ENCODE data around the gene CPNE4. TPM values are rescaled to one million over a fixed set of nuclear protein-coding genes. Genes with fewer than 3 reads are reported as not detected.
"Not testable (repeated sequence)": the region's sequence is repeated elsewhere in the genome, so short reads cannot be mapped to it uniquely, and the experiment has no call there.

The CPNE4 gene
- total RNA-seq, 2 donors from 2014 or later = 0.17 to 0.65 TPM

DNA sequence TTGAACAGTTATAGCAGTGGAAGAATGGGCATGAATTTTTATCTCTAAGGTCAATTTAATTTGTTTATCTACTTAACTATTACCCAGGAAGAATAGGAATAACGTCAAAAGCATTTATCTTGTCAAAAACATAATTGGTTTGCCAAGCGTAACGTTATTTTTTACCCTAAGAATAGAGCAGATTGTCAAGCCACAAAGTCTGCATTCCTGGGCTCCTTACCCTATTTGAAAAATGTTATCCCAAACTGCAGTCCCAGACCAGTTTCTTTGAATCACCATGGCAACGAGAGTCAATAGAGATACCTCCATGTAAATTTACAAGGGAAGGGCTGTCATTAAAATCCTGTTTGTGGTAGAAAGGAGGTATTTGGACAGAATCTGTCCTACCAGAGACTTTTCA lies 61.1 kb downstream of the CPNE4 start:
- H3K27me3 Mint-ChIP-seq (ENCODE audit: low read depth) = no peaks in the 10 kb centered on the region
- H3K4me3 Mint-ChIP-seq = no peak overlapping the region
- no peak overlapping the region for H3K27ac Mint-ChIP-seq
- H3K4me1 Mint-ChIP-seq (ENCODE audit: low read depth) = no peaks in the 10 kb centered on the region
- ATAC-seq (replicated peaks in 1 of 2) (no peak), DNase-seq (no peak)
- H3K36me3 Mint-ChIP-seq (ENCODE audit: insufficient read depth in 2 of 2) = no peaks in the 10 kb centered on the region
- H3K9me3 Mint-ChIP-seq = peaks cover 2 to 5% of the 10 kb centered on the region in 2 donors

GRCh38 chr3:131972550-131972949 lies 62.3 kb downstream of the CPNE4 start:
- Mint-ChIP-seq H3K27me3 (ENCODE audit: low read depth) (no peaks in the 10 kb centered on the region), H3K27ac (no peak overlapping the region), H3K9me3 (peaks cover under 1 to 2% of the 10 kb centered on the region in 2 donors), H3K4me3 (no peak overlapping the region), H3K4me1 (ENCODE audit: low read depth) (no peaks in the 10 kb centered on the region), H3K36me3 (ENCODE audit: insufficient read depth in 2 of 2) (no peaks in the 10 kb centered on the region)
- DNase-seq = no peak
- ATAC-seq (replicated peaks in 1 of 2) = no peak

- no peaks in the 10 kb centered on the region for H3K36me3 Mint-ChIP-seq (ENCODE audit: insufficient read depth in 2 of 2)
- no peak overlapping the region for H3K4me3 Mint-ChIP-seq
- no peaks in the 10 kb centered on the region for H3K27me3 Mint-ChIP-seq (ENCODE audit: low read depth)
- no peaks in the 10 kb centered on the region for H3K4me1 Mint-ChIP-seq (ENCODE audit: low read depth)
- H3K27ac Mint-ChIP-seq = no peak overlapping the region
- DNase-seq = no peak
- ATAC-seq (replicated peaks in 1 of 2) = no peak
- H3K9me3 Mint-ChIP-seq = peaks cover 0 to 2% of the 10 kb centered on the region in 2 donors
Measured at GRCh38 chr3:131972091-131972490, 62.7 kb downstream of the CPNE4 start.

GRCh38 chr3:131963442-131963841 lies 71.4 kb downstream of the CPNE4 start:
- peaks cover 9 to 11% of the 10 kb centered on the region in 2 donors for H3K9me3 Mint-ChIP-seq
- not testable (repeated sequence) for H3K4me3 Mint-ChIP-seq; H3K4me1 Mint-ChIP-seq (ENCODE audit: low read depth); H3K27ac Mint-ChIP-seq; DNase-seq; ATAC-seq (replicated peaks in 1 of 2); H3K27me3 Mint-ChIP-seq (ENCODE audit: low read depth); H3K36me3 Mint-ChIP-seq (ENCODE audit: insufficient read depth in 2 of 2)

DNA sequence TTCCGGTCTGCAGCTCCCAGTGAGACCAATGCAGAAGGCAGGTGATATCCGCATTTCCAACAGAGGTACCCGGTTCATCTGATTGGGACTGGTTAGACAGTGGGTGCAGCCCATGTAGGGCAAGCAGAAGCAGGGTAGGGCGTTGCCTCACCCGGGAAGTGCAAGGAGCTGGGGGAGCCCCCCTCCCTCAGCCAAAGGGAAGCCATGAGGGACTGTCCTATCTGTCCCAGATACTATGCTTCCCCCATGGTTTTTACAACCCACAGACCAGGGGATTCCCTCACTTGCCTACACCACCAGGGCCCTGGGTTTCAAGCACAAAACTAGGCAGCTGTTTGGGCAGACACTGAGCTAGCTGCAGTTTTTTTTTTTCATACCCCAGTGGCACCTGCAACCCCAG lies 71.8 kb downstream of the CPNE4 start:
- H3K27me3 Mint-ChIP-seq (ENCODE audit: low read depth) = peaks cover 10% of the 10 kb centered on the region
- no peaks in the 10 kb centered on the region for H3K4me1 Mint-ChIP-seq (ENCODE audit: low read depth)
- peaks cover 9 to 11% of the 10 kb centered on the region in 2 donors for H3K9me3 Mint-ChIP-seq
- DNase-seq (no peak), ATAC-seq (replicated peaks in 1 of 2) (no peak)
- no peak overlapping the region for H3K27ac Mint-ChIP-seq
- H3K4me3 Mint-ChIP-seq = no peak overlapping the region
- peaks cover 3% of the 10 kb centered on the region in 2 donors for H3K36me3 Mint-ChIP-seq (ENCODE audit: insufficient read depth in 2 of 2)

GRCh38 chr3:131960324-131960723 lies 74.5 kb downstream of the CPNE4 start:
- Mint-ChIP-seq H3K36me3 (ENCODE audit: insufficient read depth in 2 of 2) (no peaks in the 10 kb centered on the region), H3K27me3 (ENCODE audit: low read depth) (peaks cover 10% of the 10 kb centered on the region), H3K4me3 (no peak overlapping the region), H3K9me3 (peaks cover 4 to 5% of the 10 kb centered on the region in 2 donors), H3K27ac (no peak overlapping the region), H3K4me1 (ENCODE audit: low read depth) (no peaks in the 10 kb centered on the region)
- no peak for ATAC-seq (replicated peaks in 1 of 2)
- DNase-seq = no peak

DNA sequence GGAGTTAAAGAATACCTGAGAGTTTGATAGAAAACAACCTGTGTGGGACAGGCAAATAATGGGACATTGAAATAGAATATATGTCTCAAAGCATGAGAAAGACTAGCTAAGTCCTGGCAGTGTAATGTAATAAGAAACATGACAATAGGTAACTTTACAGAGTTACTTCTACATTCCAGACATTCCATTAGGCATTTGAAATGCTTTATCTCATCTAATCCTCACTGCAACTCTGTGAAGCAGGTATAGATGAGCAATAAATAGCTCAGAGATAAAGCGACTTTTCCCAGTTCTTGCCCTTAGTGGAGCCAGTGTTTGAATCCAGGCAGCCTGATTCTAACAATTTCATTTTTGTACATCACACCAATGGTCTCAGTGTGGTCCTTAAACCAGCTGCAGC lies 76.8 kb downstream of the CPNE4 start:
- H3K27me3 Mint-ChIP-seq (ENCODE audit: low read depth) = peaks cover 10% of the 10 kb centered on the region
- H3K36me3 Mint-ChIP-seq (ENCODE audit: insufficient read depth in 2 of 2) = no peaks in the 10 kb centered on the region
- H3K4me1 Mint-ChIP-seq (ENCODE audit: low read depth) = no peaks in the 10 kb centered on the region
- no peak overlapping the region for H3K4me3 Mint-ChIP-seq
- H3K27ac Mint-ChIP-seq = no peak overlapping the region
- DNase-seq (no peak), ATAC-seq (replicated peaks in 1 of 2) (no peak)
- peaks cover 2 to 3% of the 10 kb centered on the region in 2 donors for H3K9me3 Mint-ChIP-seq

DNA sequence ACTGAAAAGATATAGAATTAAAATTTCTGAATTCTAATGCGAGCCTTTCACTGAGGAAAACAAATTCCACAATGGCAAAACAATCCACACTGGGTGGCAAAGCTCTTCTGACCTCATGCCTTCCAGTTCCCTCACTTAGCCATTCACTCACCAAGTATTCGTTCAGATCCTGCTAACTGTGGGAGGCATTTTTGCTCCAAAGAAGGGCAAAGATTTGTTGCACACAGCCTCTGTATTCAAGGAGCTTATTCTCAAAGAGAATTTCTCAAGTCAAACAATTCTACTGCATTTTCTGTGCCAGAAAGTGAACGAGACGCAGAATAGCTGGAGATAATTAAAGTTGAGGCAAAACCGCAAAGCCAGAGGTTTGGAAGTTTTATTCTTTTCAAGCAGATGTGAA lies 77.3 kb downstream of the CPNE4 start:
- ATAC-seq (replicated peaks in 1 of 2) = no peak
- Mint-ChIP-seq H3K27me3 (ENCODE audit: low read depth) (peaks cover 10% of the 10 kb centered on the region), H3K36me3 (ENCODE audit: insufficient read depth in 2 of 2) (no peaks in the 10 kb centered on the region), H3K4me1 (ENCODE audit: low read depth) (no peaks in the 10 kb centered on the region), H3K27ac (no peak overlapping the region), H3K9me3 (peaks cover 2 to 3% of the 10 kb centered on the region in 2 donors), H3K4me3 (no peak overlapping the region)
- no peak for DNase-seq

GRCh38 chr3:131948806-131949205 lies 86.0 kb downstream of the CPNE4 start:
- Mint-ChIP-seq H3K4me3 (no peak overlapping the region), H3K27ac (no peak overlapping the region), H3K27me3 (ENCODE audit: low read depth) (no peaks in the 10 kb centered on the region), H3K36me3 (ENCODE audit: insufficient read depth in 2 of 2) (no peaks in the 10 kb centered on the region), H3K4me1 (ENCODE audit: low read depth) (no peaks in the 10 kb centered on the region), H3K9me3 (peaks cover 2 to 3% of the 10 kb centered on the region in 2 donors)
- ATAC-seq (replicated peaks in 1 of 2) (no peak), DNase-seq (no peak)

DNA sequence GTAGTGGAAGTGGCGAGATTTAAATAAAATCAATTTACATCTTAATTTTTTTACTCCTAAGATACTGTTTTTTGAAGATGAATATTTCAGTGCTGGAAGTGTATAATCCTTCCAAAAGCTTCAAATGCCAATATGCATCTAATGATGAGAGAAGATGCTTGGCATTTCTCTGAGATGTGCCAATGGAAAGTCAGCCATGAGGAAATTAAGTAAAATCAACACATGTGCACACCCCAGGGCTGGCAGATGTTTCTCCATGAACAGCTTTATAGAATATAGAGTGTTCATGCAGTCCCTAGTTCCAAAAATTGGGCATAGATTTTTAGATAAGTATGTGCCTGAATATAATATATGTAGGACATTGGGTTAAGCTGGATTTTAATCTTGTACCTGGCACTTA lies 90.1 kb downstream of the CPNE4 start:
- no peak overlapping the region for H3K4me3 Mint-ChIP-seq

DNA sequence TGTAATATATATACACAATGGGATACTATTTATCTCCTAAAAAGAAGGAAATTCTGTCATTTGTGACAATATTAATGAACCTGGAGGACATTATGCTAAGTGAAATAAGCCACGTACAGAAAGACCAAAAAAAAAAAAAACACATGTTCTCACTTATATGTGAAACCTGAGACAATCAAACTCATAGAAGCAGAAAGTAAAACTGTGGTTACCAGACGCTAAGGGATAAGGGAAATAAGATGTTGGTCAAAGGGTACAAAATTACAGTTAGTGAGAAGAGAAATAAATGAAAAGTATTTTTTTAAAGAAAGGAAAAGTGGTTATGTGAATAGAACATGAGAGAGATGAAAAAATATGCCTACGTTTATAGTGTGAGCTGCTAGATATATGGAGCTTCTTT lies 101.1 kb downstream of the CPNE4 start:
- Mint-ChIP-seq H3K9me3 (peaks cover 0 to 4% of the 10 kb centered on the region in 2 donors), H3K27ac (no peak overlapping the region), H3K4me3 (no peak overlapping the region), H3K36me3 (ENCODE audit: insufficient read depth in 2 of 2) (no peaks in the 10 kb centered on the region), H3K4me1 (ENCODE audit: low read depth) (no peaks in the 10 kb centered on the region), H3K27me3 (ENCODE audit: low read depth) (no peaks in the 10 kb centered on the region)
- no peak for ATAC-seq (replicated peaks in 1 of 2)
- DNase-seq = no peak

More for the DNA sequence above, 90.1 kb downstream of the CPNE4 start:
- Mint-ChIP-seq H3K27me3 (ENCODE audit: low read depth) (no peaks in the 10 kb centered on the region), H3K36me3 (ENCODE audit: insufficient read depth in 2 of 2) (no peaks in the 10 kb centered on the region), H3K27ac (no peak overlapping the region), H3K9me3 (peaks cover 0 to 3% of the 10 kb centered on the region in 2 donors), H3K4me1 (ENCODE audit: low read depth) (no peaks in the 10 kb centered on the region)
- DNase-seq (no peak), ATAC-seq (replicated peaks in 1 of 2) (no peak)

DNA sequence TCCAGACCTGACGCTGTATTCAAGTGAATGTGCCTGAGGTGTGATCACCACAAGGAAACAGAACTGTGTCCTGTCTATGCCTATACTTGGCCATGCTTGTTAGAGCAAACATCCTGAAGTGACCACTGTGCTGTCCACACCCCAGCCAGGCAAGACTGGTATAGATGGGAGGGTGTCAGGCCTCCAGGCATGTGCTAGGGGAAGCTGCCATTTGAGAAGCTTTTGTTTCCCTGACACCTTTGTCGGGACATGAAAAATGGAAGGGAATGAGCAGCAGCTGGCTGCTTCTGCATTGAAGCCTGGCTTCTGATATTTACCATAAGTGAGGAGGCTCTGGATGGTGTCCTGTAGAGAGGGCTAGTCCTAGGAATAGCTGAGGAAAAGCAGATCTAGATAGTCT lies 106.2 kb downstream of the CPNE4 start:
- DNase-seq = no peak
- no peaks in the 10 kb centered on the region for H3K9me3 Mint-ChIP-seq
- H3K36me3 Mint-ChIP-seq (ENCODE audit: insufficient read depth in 2 of 2) = no peaks in the 10 kb centered on the region
- no peak overlapping the region for H3K27ac Mint-ChIP-seq
- ATAC-seq (replicated peaks in 1 of 2) = no peak
- no peaks in the 10 kb centered on the region for H3K4me1 Mint-ChIP-seq (ENCODE audit: low read depth)
- H3K27me3 Mint-ChIP-seq (ENCODE audit: low read depth) = no peaks in the 10 kb centered on the region
- no peak overlapping the region for H3K4me3 Mint-ChIP-seq

DNA sequence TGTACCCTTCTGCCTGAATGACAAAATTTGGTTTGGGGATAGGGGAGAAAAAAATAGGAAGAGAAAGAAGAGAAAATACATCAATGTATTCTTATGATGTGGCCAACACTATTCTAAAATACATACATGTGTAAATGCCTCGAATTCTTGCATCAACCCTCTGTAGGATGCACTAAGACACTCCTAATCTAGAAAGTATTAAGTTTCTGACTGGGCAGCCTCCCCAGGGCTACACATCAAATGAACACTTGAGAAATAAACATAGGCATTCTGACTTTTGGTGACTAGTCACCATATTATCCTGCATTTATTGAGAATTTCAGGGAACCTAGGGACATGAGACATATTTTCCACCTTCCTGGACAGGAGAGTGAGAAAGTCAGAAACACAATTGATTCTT lies 109.2 kb downstream of the CPNE4 start:
- no peak overlapping the region for H3K4me3 Mint-ChIP-seq
- no peaks in the 10 kb centered on the region for H3K36me3 Mint-ChIP-seq (ENCODE audit: insufficient read depth in 2 of 2)
- no peaks in the 10 kb centered on the region for H3K4me1 Mint-ChIP-seq (ENCODE audit: low read depth)
- H3K9me3 Mint-ChIP-seq = no peaks in the 10 kb centered on the region
- H3K27ac Mint-ChIP-seq = peak overlapping the region; percentile 48
- ATAC-seq (replicated peaks in 1 of 2) (no peak), DNase-seq (no peak)
- no peaks in the 10 kb centered on the region for H3K27me3 Mint-ChIP-seq (ENCODE audit: low read depth)

DNA sequence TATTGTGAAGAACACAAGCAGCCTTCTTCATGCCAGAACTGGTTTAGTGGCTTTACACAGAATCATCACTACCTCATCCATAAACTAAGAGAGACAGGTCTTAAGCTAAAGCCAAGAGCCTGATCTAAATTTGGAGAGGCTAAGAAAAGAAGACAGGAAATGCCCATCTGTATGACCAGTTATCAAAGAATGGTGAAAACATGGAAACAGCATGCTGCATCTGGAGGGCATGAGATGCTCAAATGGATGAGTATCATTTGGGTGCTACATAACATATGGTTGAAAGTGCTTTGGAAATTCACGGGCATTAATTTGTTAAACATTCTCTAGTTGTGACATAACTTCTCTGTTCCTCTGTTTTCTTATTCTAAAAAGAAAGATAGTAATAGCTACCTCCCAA lies 112.5 kb downstream of the CPNE4 start:
- no peaks in the 10 kb centered on the region for H3K4me1 Mint-ChIP-seq (ENCODE audit: low read depth)
- no peak overlapping the region for H3K27ac Mint-ChIP-seq
- ATAC-seq (replicated peaks in 1 of 2) (no peak), DNase-seq (no peak)
- no peaks in the 10 kb centered on the region for H3K27me3 Mint-ChIP-seq (ENCODE audit: low read depth)
- no peaks in the 10 kb centered on the region for H3K9me3 Mint-ChIP-seq
- H3K4me3 Mint-ChIP-seq = no peak overlapping the region
- H3K36me3 Mint-ChIP-seq (ENCODE audit: insufficient read depth in 2 of 2) = no peaks in the 10 kb centered on the region
